Ecto neural progenitor cell (in vitro differentiated cells): Measurements from ENCODE around the gene OR2M5.

Source experiments
- DNase-seq: peaks from one replicate; pipeline ENCODE4 v3.0.0-alpha.2; 2018; ENCODE audit warnings: low spot score

The OR2M5 gene

GRCh38 chr1:248144513-248145198 lies at the start of gene OR2M5:
OR2M5 (plus strand) TSS chr1:248145148; CDS start chr1:248145148, 0 bp downstream.
- DNase-seq: no peak

GRCh38 chr1:248098529-248098928 lies 46.4 kb upstream of the OR2M5 start:
- DNase-seq: no peak

GRCh38 chr1:248102847-248103246 lies 42.1 kb upstream of the OR2M5 start:
- no peak for DNase-seq

GRCh38 chr1:248111157-248111556 lies 33.8 kb upstream of the OR2M5 start:
- no peak for DNase-seq

- DNase-seq: no peak
These were observed 30.1 kb upstream of the OR2M5 start for GRCh38 chr1:248114890-248115289.

- no peak for DNase-seq
These were observed 17.3 kb upstream of the OR2M5 start for GRCh38 chr1:248127653-248128052.

GRCh38 chr1:248136811-248137210 lies 8.1 kb upstream of the OR2M5 start:
- DNase-seq: no peak

- DNase-seq: no peak
These were observed 4.1 kb upstream of the OR2M5 start for GRCh38 chr1:248140846-248141245.

GRCh38 chr1:248143311-248143710 lies 1.6 kb upstream of the OR2M5 start:
- DNase-seq: no peak

GRCh38 chr1:248152056-248152827 lies 7.3 kb downstream of the OR2M5 start:
- DNase-seq: no peak

GRCh38 chr1:248155927-248156326 lies 11.0 kb downstream of the OR2M5 start:
- DNase-seq: no peak

GRCh38 chr1:248158758-248159157 lies 13.8 kb downstream of the OR2M5 start:
- no peak for DNase-seq

GRCh38 chr1:248164031-248164430 lies 19.1 kb downstream of the OR2M5 start:
- DNase-seq: no peak

GRCh38 chr1:248165186-248165585 lies 20.2 kb downstream of the OR2M5 start:
- DNase-seq: no peak

GRCh38 chr1:248174521-248174920 lies 29.6 kb downstream of the OR2M5 start, which contains the start of gene OR2M2:
OR2M2 (plus strand) TSS chr1:248174821; CDS start chr1:248179986, 5,165 bp downstream.
- DNase-seq: no peak

GRCh38 chr1:248183996-248184395 lies 39.0 kb downstream of the OR2M5 start:
- no peak for DNase-seq

- no peak for DNase-seq
These were observed 42.4 kb downstream of the OR2M5 start for GRCh38 chr1:248187363-248187762.

- no peak for DNase-seq
These were observed 44.1 kb downstream of the OR2M5 start for GRCh38 chr1:248189026-248189425.

- no peak for DNase-seq
These were observed 49.2 kb downstream of the OR2M5 start for GRCh38 chr1:248194117-248194516.
